Stimulated activated CD8-positive, alpha-beta memory T cell treated with anti-CD3 and anti-CD28 coated beads, Interleukin-12 subunit alpha, Interleukin-12 subunit beta, amount 100 ng/mL, for 1 hour (primary cell): ENCODE results near the gene PTPRE.
"Not testable (repeated sequence)": the region's sequence is repeated elsewhere in the genome, so short reads cannot be mapped to it uniquely, and the experiment has no call there.

ENCODE experiments used
- DNase-seq: peaks from one replicate; pipeline ENCODE4 v3.0.0-alpha.2; 2020; ENCODE audit warnings: low read depth

Gene PTPRE

GRCh38 chr10:127983344-127984100 is 76.6 kb downstream of the PTPRE start:
- no peak for DNase-seq

GRCh38 chr10:127984945-127985344 is 78.0 kb downstream of the PTPRE start:
- no peak for DNase-seq

GRCh38 chr10:127986531-127987466 is 79.9 kb downstream of the PTPRE start:
- no peak for DNase-seq

DNA sequence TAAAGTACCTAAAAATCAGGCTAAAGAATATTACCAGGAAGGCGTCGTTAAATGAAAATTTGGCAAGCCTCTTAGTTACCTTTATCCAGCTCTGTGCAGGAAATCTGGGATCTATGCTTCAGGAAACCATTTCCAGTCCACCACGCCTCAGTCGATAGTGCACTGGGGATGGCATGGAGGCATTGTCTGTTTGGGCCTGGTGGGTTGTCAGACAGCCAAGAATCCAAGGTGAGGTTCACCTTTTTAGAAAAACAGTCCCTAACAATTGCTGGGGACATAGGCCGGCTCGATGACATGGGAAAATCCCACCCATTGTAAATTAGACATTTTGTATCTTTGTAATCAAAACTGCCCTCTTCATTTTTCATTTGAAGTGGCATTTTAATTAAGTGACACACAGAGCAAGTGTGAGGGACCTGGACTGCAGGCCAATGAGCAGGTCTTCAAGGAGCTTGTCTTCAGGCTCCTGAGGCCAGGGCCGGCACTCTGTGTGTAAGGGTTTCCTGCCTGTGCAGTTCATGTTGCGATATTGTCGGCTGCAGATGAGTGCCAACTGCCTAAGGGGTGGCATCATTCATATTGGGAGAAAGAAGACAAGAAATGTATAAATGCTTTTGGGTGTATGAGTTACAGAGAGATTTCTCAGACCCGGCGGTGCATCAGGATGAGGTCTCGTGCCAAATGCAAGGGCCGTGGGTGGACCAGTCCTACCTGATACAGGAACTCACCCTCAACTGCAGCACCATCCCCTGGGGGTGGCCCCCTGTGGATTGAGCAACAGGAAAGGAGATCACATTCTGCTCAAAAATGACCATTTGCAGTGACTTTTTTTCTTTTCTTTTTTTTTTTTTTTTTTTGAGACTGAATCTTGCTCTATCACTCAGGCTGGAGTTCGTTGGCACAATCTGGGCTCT is 80.8 kb downstream of the PTPRE start:
- no peak for DNase-seq

DNA sequence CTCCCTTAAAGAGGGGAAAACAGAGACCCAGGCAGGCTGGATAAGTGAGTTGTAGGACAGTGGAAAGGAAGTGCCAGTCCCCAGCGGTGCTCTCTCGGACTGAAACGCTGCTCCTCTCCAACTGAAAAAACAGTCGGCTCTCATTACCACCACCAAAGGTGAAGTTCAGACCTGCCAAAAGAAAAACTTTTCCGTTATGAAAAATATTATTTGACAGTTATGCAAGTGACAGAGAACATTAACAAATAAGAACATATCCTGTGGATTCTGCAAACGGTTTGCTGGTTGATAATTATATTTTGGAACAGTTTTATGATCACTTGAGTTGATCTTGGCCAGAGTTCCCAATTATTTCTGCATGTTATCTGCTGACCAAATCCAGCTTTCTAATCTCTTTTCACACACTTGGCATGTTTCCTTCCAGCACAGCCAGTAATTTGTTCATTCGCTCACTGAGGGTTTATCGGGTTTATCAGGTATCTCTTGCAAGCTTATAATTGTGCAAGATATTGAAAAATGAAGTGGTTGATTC is 82.6 kb downstream of the PTPRE start:
- no peak for DNase-seq

- not testable (repeated sequence) for DNase-seq
Observed at GRCh38 chr10:127990132-127990788, 83.4 kb downstream of the PTPRE start.

DNA sequence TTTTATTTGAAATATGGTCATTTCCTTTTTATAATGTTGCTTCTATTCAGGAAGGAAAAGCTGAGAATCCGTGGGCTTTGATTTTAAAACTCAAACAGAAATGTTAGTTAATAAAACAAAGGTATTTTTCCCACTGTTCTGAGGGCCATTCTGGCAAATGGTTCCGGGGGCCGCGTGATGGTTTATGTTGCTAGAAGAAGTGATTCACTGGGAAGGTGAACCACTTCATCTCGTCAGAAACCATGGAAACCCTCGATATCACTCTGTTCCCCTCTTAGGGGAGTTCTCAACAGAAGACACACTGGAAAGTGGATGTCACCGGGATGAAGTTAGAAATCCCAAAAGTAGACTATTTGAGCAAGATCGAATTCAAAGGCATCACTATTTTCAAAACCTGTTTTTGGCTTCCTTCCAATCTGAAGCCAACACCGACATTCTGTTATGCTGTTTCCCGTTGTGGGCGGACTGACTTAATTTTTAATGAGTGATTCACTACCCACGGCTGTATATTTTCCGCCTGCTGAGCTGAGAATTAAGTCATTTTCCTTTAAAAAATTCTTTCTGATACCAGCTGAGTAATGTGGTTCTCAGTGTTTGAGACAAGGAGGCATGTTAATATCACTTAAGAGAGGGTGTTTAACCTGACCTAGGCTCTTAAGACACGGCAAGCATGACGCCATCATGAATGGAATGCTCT is 84.1 kb downstream of the PTPRE start:
- peak; percentile 18 for DNase-seq

DNA sequence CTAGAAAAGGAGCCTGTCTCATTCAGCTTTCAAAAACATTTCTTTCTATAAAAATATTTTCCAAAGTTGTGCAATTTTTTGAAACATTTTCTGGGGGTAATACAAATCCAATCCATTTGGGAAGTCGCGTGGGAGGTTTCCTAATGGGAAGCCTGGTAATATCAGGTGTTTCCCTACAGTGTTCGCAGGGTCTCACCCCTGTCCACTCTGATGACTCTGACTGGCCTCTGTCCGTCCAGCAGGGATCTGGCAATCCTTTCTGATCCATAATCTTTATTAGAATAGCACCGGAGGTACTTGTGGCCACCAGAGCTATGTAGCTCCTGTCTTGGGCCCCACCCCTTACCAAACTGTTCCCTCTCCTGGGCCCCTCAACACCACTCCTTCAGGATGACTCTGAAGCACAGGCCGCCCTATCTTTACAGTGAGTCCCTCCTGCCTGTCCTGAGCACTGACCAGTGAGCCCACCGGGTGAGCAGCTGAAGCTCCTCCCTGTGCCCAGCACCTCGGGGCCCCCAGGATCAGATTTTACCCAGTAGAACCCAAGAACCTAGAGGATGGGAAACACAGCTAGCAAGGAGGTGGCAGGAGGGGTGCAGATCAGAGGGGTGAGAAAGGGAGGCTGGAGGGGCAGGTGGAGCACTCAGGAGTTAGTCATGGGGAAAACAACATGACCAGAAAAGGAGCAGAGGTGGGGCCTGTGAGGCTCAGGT is 84.8 kb downstream of the PTPRE start:
- no peak for DNase-seq

GRCh38 chr10:127992376-127992775 is 85.5 kb downstream of the PTPRE start:
- no peak for DNase-seq

DNA sequence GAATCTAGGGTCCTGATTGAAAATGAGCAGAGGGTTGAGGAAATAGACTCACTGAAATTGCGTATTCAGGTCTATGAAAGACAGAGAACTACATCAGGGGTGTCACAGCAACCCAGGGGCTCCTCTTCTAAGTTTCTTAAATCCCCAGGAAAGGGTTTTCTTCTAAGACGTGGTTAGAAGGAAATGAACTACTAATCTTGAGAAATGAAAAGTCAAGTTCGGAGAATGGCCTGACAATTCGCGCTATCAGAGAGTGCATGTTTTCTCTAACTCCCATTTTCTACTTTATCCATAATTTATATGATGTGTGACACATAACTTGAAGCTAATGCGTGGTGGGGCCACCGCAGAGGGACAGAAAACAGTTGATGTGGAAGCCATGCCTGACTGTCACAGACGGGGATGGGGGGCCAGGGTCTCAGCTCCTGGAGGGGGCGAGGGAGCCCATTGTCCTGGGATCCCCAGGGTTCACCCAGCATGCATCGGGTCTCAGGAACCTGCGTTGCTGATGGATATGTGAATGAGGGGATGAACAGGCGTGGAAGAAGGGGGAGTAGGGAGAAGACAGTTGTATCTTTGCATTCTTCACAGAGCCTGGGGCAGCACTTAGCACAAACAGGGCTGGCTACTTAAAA is 86.3 kb downstream of the PTPRE start:
- no peak for DNase-seq

- no peak for DNase-seq
Observed at GRCh38 chr10:127995939-127996338, 89.0 kb downstream of the PTPRE start.

DNA sequence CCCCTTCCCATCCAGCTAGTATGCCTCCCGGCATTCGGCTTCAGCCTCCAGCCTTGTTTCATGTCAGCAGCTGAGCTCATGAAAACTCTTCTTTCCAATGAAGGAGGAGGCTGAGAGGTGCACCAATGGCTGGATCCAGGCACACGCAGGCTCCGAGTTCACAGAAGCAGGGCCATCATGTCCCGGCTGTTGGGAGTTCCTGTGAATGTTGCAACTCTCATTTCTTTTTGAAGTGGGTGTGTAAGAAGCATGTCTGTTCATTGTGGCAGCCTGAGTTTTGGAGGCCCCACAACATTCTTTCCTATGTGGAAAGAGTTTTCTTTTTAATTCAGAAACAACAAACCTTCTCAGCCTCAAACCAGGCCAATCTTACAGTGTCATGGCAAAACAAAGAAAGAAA is 89.7 kb downstream of the PTPRE start:
- DNase-seq = no peak

- no peak for DNase-seq
Observed at GRCh38 chr10:127997271-127997670, 90.4 kb downstream of the PTPRE start.

DNA sequence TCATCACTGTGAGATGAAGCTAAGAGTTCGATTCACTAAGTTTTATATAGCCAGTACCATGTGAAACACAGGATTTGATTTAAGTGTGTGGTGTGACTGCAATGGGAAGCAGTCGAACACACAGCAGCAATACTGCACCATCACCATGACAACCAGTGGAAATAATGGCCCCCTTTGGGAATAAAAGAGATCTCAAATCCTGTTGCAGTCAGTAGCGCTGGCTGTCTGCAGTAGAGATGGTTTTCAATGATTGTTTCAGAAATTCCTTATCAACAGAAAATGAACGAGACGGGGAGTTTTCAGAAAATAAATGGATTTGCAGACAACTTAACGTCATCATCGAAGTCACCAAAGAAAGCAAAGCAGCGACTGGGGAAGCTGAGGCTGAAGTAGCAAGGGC is 91.0 kb downstream of the PTPRE start:
- DNase-seq = no peak

GRCh38 chr10:127998501-127999144 is 91.7 kb downstream of the PTPRE start:
- no peak for DNase-seq

GRCh38 chr10:127999297-128000129 is 92.6 kb downstream of the PTPRE start:
- DNase-seq = no peak

- DNase-seq = no peak
Observed at GRCh38 chr10:128000471-128001362, 93.8 kb downstream of the PTPRE start.
